T47D (cell line): Measurements from ENCODE around the gene NKX2-1.

Experiments used
- DNase-seq, 2 experiments: peaks; one replicate each; pipeline versions ENCODE4 v3.0.0 to v3.0.0-alpha.2; 2011 to 2012; ENCODE audit warnings: low read depth in 1 of 2, low spot score in 1 of 2
- JUND ChIP-seq: IDR thresholded peaks from 2 replicates; pipeline ENCODE4 v1.6.1; 2012; ENCODE audit warnings: low read depth
- in situ Hi-C: cut with HindIII; loops from 2 replicates; pipeline ENCODE4 v1.10.0; 2016; ENCODE audit warnings: low sequenced_read_pairs, low pct_unique_long_range_greater_than_20kb

NKX2-1 gene

DNA sequence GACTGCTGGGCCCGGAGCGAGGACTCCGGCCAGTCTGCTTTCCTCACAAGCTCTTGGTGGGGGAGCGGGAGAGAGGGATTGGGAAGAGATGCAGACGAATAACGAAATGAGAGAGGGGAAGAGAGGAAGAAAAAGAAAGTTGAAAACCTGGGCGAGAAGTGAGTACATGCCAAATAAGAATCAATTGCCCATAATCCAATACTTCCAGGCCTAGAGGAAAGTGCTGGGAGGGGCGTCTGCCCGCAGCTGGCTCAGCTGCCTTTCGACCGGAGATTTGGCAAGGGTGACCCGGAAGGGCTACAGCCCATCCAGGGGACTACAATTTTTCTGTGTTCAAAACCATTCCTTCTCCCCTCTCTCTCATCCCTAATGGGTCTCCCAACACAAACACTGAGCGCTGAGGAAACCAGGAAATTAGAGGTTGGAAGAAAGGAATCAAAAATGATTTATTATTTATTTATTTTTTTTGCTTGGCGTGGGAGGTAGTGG is 4.9 kb downstream of the NKX2-1 start:
- in situ Hi-C loops, result no loop called here
- no peak for DNase-seq
- no peak for TF ChIP-seq JUND

- in situ Hi-C loops, result no loop called here
- no peak for TF ChIP-seq JUND
- DNase-seq, result no peak
These were observed 5.5 kb downstream of the NKX2-1 start for GRCh38 chr14:36514278-36515104.

GRCh38 chr14:36513451-36514277 is 6.4 kb downstream of the NKX2-1 start:
- in situ Hi-C loops, result no loop called here
- DNase-seq, result no peak
- no peak for TF ChIP-seq JUND

GRCh38 chr14:36513012-36513420 is 7.0 kb downstream of the NKX2-1 start:
- TF ChIP-seq JUND, result no peak
- in situ Hi-C loops, result no loop called here
- no peak for DNase-seq

DNA sequence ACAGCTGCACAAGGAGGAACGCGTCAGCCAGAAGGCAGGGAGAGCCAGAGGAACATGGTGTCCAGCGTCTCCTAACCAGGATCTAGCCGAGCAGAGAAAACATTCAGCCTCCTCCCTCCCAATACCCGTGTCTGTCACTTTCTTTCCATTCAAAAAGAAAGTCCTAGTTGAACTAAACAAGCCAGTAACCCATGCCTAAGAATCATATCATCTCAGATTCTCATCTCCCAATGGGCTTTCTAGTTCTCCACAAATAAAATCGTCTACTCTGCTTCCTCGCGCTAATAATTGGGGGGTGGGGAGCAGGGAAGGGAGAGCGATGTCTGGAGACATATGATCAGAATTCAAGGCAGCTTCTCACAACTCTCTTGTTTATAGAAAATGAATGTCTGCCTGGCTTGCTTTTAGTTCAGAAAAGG is 7.4 kb downstream of the NKX2-1 start:
- in situ Hi-C loops, result no loop called here
- TF ChIP-seq JUND, result no peak
- DNase-seq, result no peak

- no peak for DNase-seq
- no peak for TF ChIP-seq JUND
- in situ Hi-C loops, result no loop called here
These were observed 7.9 kb downstream of the NKX2-1 start for GRCh38 chr14:36511981-36512584.

- TF ChIP-seq JUND, result no peak
- no peak for DNase-seq
- in situ Hi-C loops, result no loop called here
These were observed 9.2 kb downstream of the NKX2-1 start for GRCh38 chr14:36510874-36511273.

GRCh38 chr14:36510078-36510799 is 9.8 kb downstream of the NKX2-1 start:
- no peak for TF ChIP-seq JUND
- in situ Hi-C loops, result no loop called here

GRCh38 chr14:36509069-36509917 is 10.7 kb downstream of the NKX2-1 start:
- TF ChIP-seq JUND, result no peak
- in situ Hi-C loops, result no loop called here
- no peak for DNase-seq

More at GRCh38 chr14:36510078-36510799, 9.8 kb downstream of the NKX2-1 start:
- DNase-seq, result peak in 1 of 2 experiments; percentile 36

- no peak for DNase-seq
- in situ Hi-C loops, result no loop called here
These were observed 11.5 kb downstream of the NKX2-1 start for GRCh38 chr14:36508418-36509068.

More at GRCh38 chr14:36508418-36509068, 11.5 kb downstream of the NKX2-1 start:
- no peak for TF ChIP-seq JUND
